ENCODE results near the gene NCAPG2.

NCAPG2 gene

GRCh38 chr7:158596309-158596708 is 108.3 kb downstream of the NCAPG2 start:
- no peak for DNase-seq
- Histone ChIP-seq H3K4me3 (ENCODE audit: low read depth, low read length) (no peak overlapping the region), H3K36me3 (no peaks in the 10 kb centered on the region), H3K9me3 (no peaks in the 10 kb centered on the region), H3K27me3 (no peaks in the 10 kb centered on the region), H3K4me1 (no peaks in the 10 kb centered on the region)
- no peak for TF ChIP-seq CTCF (IDR thresholded peaks at IDR 0.05; ENCODE audit: low read depth, low read length)

GRCh38 chr7:158595068-158595467 is 109.5 kb downstream of the NCAPG2 start:
- H3K4me1 ChIP-seq: no peaks in the 10 kb centered on the region
- TF ChIP-seq CTCF (IDR thresholded peaks at IDR 0.05; ENCODE audit: low read depth, low read length): no peak
- no peak for DNase-seq
- H3K27me3 ChIP-seq: no peaks in the 10 kb centered on the region
- H3K36me3 ChIP-seq: no peaks in the 10 kb centered on the region
- no peak overlapping the region for H3K4me3 ChIP-seq (ENCODE audit: low read depth, low read length)
- H3K9me3 ChIP-seq: no peaks in the 10 kb centered on the region

- no peak for TF ChIP-seq CTCF (IDR thresholded peaks at IDR 0.05; ENCODE audit: low read depth, low read length)
- no peaks in the 10 kb centered on the region for H3K4me1 ChIP-seq
- no peaks in the 10 kb centered on the region for H3K27me3 ChIP-seq
- no peak for DNase-seq
- H3K9me3 ChIP-seq: no peaks in the 10 kb centered on the region
- no peaks in the 10 kb centered on the region for H3K36me3 ChIP-seq
- H3K4me3 ChIP-seq (ENCODE audit: low read depth, low read length): no peak overlapping the region
Observed at GRCh38 chr7:158592541-158592940, 112.1 kb downstream of the NCAPG2 start.

- no peaks in the 10 kb centered on the region for H3K4me1 ChIP-seq
- no peak for TF ChIP-seq CTCF (IDR thresholded peaks at IDR 0.05; ENCODE audit: low read depth, low read length)
- H3K27me3 ChIP-seq: no peaks in the 10 kb centered on the region
- H3K4me3 ChIP-seq (ENCODE audit: low read depth, low read length): no peak overlapping the region
- H3K36me3 ChIP-seq: no peaks in the 10 kb centered on the region
- no peaks in the 10 kb centered on the region for H3K9me3 ChIP-seq
- no peak for DNase-seq
Observed at GRCh38 chr7:158591944-158592343, 112.7 kb downstream of the NCAPG2 start.

- no peaks in the 10 kb centered on the region for H3K9me3 ChIP-seq
- no peak overlapping the region for H3K4me3 ChIP-seq (ENCODE audit: low read depth, low read length)
- DNase-seq: no peak
- no peaks in the 10 kb centered on the region for H3K27me3 ChIP-seq
- no peaks in the 10 kb centered on the region for H3K4me1 ChIP-seq
- H3K36me3 ChIP-seq: no peaks in the 10 kb centered on the region
- TF ChIP-seq CTCF (IDR thresholded peaks at IDR 0.05; ENCODE audit: low read depth, low read length): no peak
Observed at GRCh38 chr7:158590181-158590530, 114.4 kb downstream of the NCAPG2 start.

GRCh38 chr7:158589653-158590052 is 115.0 kb downstream of the NCAPG2 start:
- Histone ChIP-seq H3K4me1 (peaks cover 2% of the 10 kb centered on the region), H3K4me3 (ENCODE audit: low read depth, low read length) (no peak overlapping the region), H3K9me3 (no peaks in the 10 kb centered on the region), H3K27me3 (no peaks in the 10 kb centered on the region), H3K36me3 (no peaks in the 10 kb centered on the region)
- no peak for DNase-seq
- no peak for TF ChIP-seq CTCF (IDR thresholded peaks at IDR 0.05; ENCODE audit: low read depth, low read length)
